ENCODE results near the gene MAGEB17.

DNA sequence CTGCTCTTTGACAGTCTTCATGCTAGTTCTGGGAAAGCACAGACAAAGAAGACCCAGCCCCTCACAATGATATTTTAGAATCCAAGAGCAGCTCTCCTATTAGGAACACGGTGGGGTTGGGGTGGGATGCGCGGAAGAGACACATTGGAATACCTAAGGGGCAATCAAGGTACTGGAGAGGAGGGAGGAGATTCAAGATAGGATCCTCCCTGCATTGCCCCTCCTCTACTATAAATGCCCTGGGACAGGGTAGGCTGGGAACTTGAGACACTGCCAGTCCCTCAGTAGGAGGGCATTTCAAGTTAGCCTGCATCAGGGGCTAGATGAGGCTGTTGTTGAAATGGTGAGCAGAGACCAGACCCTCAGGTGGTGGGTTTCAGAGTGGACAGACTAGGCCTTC lies 5.1 kb downstream of the MAGEB17 start:
- TF ChIP-seq, protein P1, sequence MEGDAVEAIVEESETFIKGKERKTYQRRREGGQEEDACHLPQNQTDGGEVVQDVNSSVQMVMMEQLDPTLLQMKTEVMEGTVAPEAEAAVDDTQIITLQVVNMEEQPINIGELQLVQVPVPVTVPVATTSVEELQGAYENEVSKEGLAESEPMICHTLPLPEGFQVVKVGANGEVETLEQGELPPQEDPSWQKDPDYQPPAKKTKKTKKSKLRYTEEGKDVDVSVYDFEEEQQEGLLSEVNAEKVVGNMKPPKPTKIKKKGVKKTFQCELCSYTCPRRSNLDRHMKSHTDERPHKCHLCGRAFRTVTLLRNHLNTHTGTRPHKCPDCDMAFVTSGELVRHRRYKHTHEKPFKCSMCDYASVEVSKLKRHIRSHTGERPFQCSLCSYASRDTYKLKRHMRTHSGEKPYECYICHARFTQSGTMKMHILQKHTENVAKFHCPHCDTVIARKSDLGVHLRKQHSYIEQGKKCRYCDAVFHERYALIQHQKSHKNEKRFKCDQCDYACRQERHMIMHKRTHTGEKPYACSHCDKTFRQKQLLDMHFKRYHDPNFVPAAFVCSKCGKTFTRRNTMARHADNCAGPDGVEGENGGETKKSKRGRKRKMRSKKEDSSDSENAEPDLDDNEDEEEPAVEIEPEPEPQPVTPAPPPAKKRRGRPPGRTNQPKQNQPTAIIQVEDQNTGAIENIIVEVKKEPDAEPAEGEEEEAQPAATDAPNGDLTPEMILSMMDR (IDR thresholded peaks at IDR 0.05; ENCODE audit: poor library complexity, severe bottlenecking) = no peak
- no peak for TF ChIP-seq RAD21 (conservative IDR thresholded peaks at IDR 0.05)
- TF ChIP-seq, protein P2, sequence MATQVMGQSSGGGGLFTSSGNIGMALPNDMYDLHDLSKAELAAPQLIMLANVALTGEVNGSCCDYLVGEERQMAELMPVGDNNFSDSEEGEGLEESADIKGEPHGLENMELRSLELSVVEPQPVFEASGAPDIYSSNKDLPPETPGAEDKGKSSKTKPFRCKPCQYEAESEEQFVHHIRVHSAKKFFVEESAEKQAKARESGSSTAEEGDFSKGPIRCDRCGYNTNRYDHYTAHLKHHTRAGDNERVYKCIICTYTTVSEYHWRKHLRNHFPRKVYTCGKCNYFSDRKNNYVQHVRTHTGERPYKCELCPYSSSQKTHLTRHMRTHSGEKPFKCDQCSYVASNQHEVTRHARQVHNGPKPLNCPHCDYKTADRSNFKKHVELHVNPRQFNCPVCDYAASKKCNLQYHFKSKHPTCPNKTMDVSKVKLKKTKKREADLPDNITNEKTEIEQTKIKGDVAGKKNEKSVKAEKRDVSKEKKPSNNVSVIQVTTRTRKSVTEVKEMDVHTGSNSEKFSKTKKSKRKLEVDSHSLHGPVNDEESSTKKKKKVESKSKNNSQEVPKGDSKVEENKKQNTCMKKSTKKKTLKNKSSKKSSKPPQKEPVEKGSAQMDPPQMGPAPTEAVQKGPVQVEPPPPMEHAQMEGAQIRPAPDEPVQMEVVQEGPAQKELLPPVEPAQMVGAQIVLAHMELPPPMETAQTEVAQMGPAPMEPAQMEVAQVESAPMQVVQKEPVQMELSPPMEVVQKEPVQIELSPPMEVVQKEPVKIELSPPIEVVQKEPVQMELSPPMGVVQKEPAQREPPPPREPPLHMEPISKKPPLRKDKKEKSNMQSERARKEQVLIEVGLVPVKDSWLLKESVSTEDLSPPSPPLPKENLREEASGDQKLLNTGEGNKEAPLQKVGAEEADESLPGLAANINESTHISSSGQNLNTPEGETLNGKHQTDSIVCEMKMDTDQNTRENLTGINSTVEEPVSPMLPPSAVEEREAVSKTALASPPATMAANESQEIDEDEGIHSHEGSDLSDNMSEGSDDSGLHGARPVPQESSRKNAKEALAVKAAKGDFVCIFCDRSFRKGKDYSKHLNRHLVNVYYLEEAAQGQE (IDR thresholded peaks at IDR 0.05; ENCODE audit: borderline replicate concordance) = no peak
- no peak for TF ChIP-seq SMC3 (conservative IDR thresholded peaks at IDR 0.05; ENCODE audit: poor library complexity)
- TF ChIP-seq TAF1 (IDR thresholded peaks at IDR 0.05; ENCODE audit: low read depth) = no peak
- TF ChIP-seq POLR2AphosphoS5 (IDR thresholded peaks at IDR 0.05) = no peak
